ENCODE measurements around the gene ATP2A2.

ATP2A2 gene

GRCh38 chr12:110262442-110263388, 18.3 kb upstream of the ATP2A2 start:
- Histone ChIP-seq H3K9me3 (ENCODE audit: control insufficient read depth, insufficient read depth, low read depth, low read length) (no peaks in the 10 kb centered on the region), H3K36me3 (ENCODE audit: control insufficient read depth, insufficient read depth, low read length) (no peaks in the 10 kb centered on the region), H3K27ac (ENCODE audit: low read depth, low read length) (no peak overlapping the region), H3K4me3 (ENCODE audit: low read depth, low read length) (no peak overlapping the region), H3K4me1 (ENCODE audit: control insufficient read depth, insufficient read depth, low read length) (peaks cover 12% of the 10 kb centered on the region), H3K9ac (ENCODE audit: low read length) (no peak overlapping the region), H3K27me3 (ENCODE audit: control insufficient read depth, insufficient read depth, low read length) (no peaks in the 10 kb centered on the region)

- H3K4me1 ChIP-seq (ENCODE audit: control insufficient read depth, insufficient read depth, low read length): peaks cover 34% of the 10 kb centered on the region
- H3K9ac ChIP-seq (ENCODE audit: low read length): no peak overlapping the region
- no peak overlapping the region for H3K27ac ChIP-seq (ENCODE audit: low read depth, low read length)
- no peak overlapping the region for H3K4me3 ChIP-seq (ENCODE audit: low read depth, low read length)
- no peaks in the 10 kb centered on the region for H3K36me3 ChIP-seq (ENCODE audit: control insufficient read depth, insufficient read depth, low read length)
- H3K27me3 ChIP-seq (ENCODE audit: control insufficient read depth, insufficient read depth, low read length): no peaks in the 10 kb centered on the region
- H3K9me3 ChIP-seq (ENCODE audit: control insufficient read depth, insufficient read depth, low read depth, low read length): no peaks in the 10 kb centered on the region
Measured at GRCh38 chr12:110266381-110266960, 14.6 kb upstream of the ATP2A2 start.

GRCh38 chr12:110266980-110267620, 13.9 kb upstream of the ATP2A2 start:
- H3K9ac ChIP-seq (ENCODE audit: low read length): no peak overlapping the region
- H3K4me3 ChIP-seq (ENCODE audit: low read depth, low read length): no peak overlapping the region
- H3K27ac ChIP-seq (ENCODE audit: low read depth, low read length): no peak overlapping the region
- no peaks in the 10 kb centered on the region for H3K36me3 ChIP-seq (ENCODE audit: control insufficient read depth, insufficient read depth, low read length)
- H3K9me3 ChIP-seq (ENCODE audit: control insufficient read depth, insufficient read depth, low read depth, low read length): no peaks in the 10 kb centered on the region
- H3K4me1 ChIP-seq (ENCODE audit: control insufficient read depth, insufficient read depth, low read length): peaks cover 34% of the 10 kb centered on the region
- no peaks in the 10 kb centered on the region for H3K27me3 ChIP-seq (ENCODE audit: control insufficient read depth, insufficient read depth, low read length)

GRCh38 chr12:110269622-110270124, 11.4 kb upstream of the ATP2A2 start:
- H3K4me1 ChIP-seq (ENCODE audit: control insufficient read depth, insufficient read depth, low read length): peaks cover 37% of the 10 kb centered on the region
- H3K27ac ChIP-seq (ENCODE audit: low read depth, low read length): peak overlapping the region; percentile 3; the same call in 1 of the 2 replicates

GRCh38 chr12:110270125-110270962, 10.7 kb upstream of the ATP2A2 start:
- Histone ChIP-seq H3K4me3 (ENCODE audit: low read depth, low read length) (0 out of 2 replicates have a peak overlapping the region, but pooled peaks have one; percentile 31), H3K9ac (ENCODE audit: low read length) (peak overlapping the region; percentile 4)

More at GRCh38 chr12:110269622-110270124, 11.4 kb upstream of the ATP2A2 start:
- H3K9ac ChIP-seq (ENCODE audit: low read length): peak overlapping the region; percentile 4
- no peaks in the 10 kb centered on the region for H3K27me3 ChIP-seq (ENCODE audit: control insufficient read depth, insufficient read depth, low read length)
- no peaks in the 10 kb centered on the region for H3K36me3 ChIP-seq (ENCODE audit: control insufficient read depth, insufficient read depth, low read length)
- H3K4me3 ChIP-seq (ENCODE audit: low read depth, low read length): peak overlapping the region; percentile 31; the same call in 1 of the 2 replicates
- no peaks in the 10 kb centered on the region for H3K9me3 ChIP-seq (ENCODE audit: control insufficient read depth, insufficient read depth, low read depth, low read length)

GRCh38 chr12:110271015-110271414, 10.0 kb upstream of the ATP2A2 start:
- Histone ChIP-seq H3K4me1 (ENCODE audit: control insufficient read depth, insufficient read depth, low read length) (peaks cover 37% of the 10 kb centered on the region), H3K4me3 (ENCODE audit: low read depth, low read length) (no peak overlapping the region), H3K36me3 (ENCODE audit: control insufficient read depth, insufficient read depth, low read length) (no peaks in the 10 kb centered on the region), H3K27me3 (ENCODE audit: control insufficient read depth, insufficient read depth, low read length) (no peaks in the 10 kb centered on the region), H3K27ac (ENCODE audit: low read depth, low read length) (0 out of 2 replicates have a peak overlapping the region, but pooled peaks have one; percentile 4), H3K9ac (ENCODE audit: low read length) (no peak overlapping the region), H3K9me3 (ENCODE audit: control insufficient read depth, insufficient read depth, low read depth, low read length) (no peaks in the 10 kb centered on the region)

More at GRCh38 chr12:110270125-110270962, 10.7 kb upstream of the ATP2A2 start:
- Histone ChIP-seq H3K36me3 (ENCODE audit: control insufficient read depth, insufficient read depth, low read length) (no peaks in the 10 kb centered on the region), H3K9me3 (ENCODE audit: control insufficient read depth, insufficient read depth, low read depth, low read length) (no peaks in the 10 kb centered on the region), H3K4me1 (ENCODE audit: control insufficient read depth, insufficient read depth, low read length) (peaks cover 37% of the 10 kb centered on the region), H3K27ac (ENCODE audit: low read depth, low read length) (peak overlapping the region; percentile 4; the same call in 1 of the 2 replicates), H3K27me3 (ENCODE audit: control insufficient read depth, insufficient read depth, low read length) (no peaks in the 10 kb centered on the region)

GRCh38 chr12:110277530-110278254, 3.4 kb upstream of the ATP2A2 start:
- peaks cover 4% of the 10 kb centered on the region for H3K36me3 ChIP-seq (ENCODE audit: control insufficient read depth, insufficient read depth, low read length)
- no peak overlapping the region for H3K4me3 ChIP-seq (ENCODE audit: low read depth, low read length)
- 0 out of 2 replicates have a peak, but pooled peaks cover 5% of the 10 kb centered on the region for H3K27me3 ChIP-seq (ENCODE audit: control insufficient read depth, insufficient read depth, low read length)
- H3K9ac ChIP-seq (ENCODE audit: low read length): no peak overlapping the region
- H3K27ac ChIP-seq (ENCODE audit: low read depth, low read length): no peak overlapping the region
- H3K4me1 ChIP-seq (ENCODE audit: control insufficient read depth, insufficient read depth, low read length): peaks cover 13% of the 10 kb centered on the region
- no peaks in the 10 kb centered on the region for H3K9me3 ChIP-seq (ENCODE audit: control insufficient read depth, insufficient read depth, low read depth, low read length)

GRCh38 chr12:110278255-110278536, 2.9 kb upstream of the ATP2A2 start:
- Histone ChIP-seq H3K4me1 (ENCODE audit: control insufficient read depth, insufficient read depth, low read length) (peaks cover 18% of the 10 kb centered on the region), H3K9me3 (ENCODE audit: control insufficient read depth, insufficient read depth, low read depth, low read length) (no peaks in the 10 kb centered on the region), H3K36me3 (ENCODE audit: control insufficient read depth, insufficient read depth, low read length) (peaks cover 9% of the 10 kb centered on the region), H3K9ac (ENCODE audit: low read length) (no peak overlapping the region), H3K27me3 (ENCODE audit: control insufficient read depth, insufficient read depth, low read length) (0 out of 2 replicates have a peak, but pooled peaks cover 5% of the 10 kb centered on the region), H3K27ac (ENCODE audit: low read depth, low read length) (no peak overlapping the region), H3K4me3 (ENCODE audit: low read depth, low read length) (no peak overlapping the region)

GRCh38 chr12:110279566-110280375, 1.3 kb upstream of the ATP2A2 start:
- Histone ChIP-seq H3K27ac (ENCODE audit: low read depth, low read length) (no peak overlapping the region), H3K4me1 (ENCODE audit: control insufficient read depth, insufficient read depth, low read length) (peaks cover 22% of the 10 kb centered on the region), H3K9ac (ENCODE audit: low read length) (peak overlapping the region; percentile 99), H3K4me3 (ENCODE audit: low read depth, low read length) (peak overlapping the region; percentile 96), H3K9me3 (ENCODE audit: control insufficient read depth, insufficient read depth, low read depth, low read length) (no peaks in the 10 kb centered on the region), H3K27me3 (ENCODE audit: control insufficient read depth, insufficient read depth, low read length) (0 out of 2 replicates have a peak, but pooled peaks cover 5% of the 10 kb centered on the region), H3K36me3 (ENCODE audit: control insufficient read depth, insufficient read depth, low read length) (peaks cover 23% of the 10 kb centered on the region)
